Testis (tissue), 5 donors: ENCODE data around the gene MEIG1. TPM values are rescaled to one million over a fixed set of nuclear protein-coding genes. Genes with fewer than 3 reads are reported as not detected.

Experiments used
- DNase-seq: peaks from one replicate; pipeline ENCODE4 v3.0.0-alpha.2; 2019
- H3K27ac ChIP-seq, 2 donors: fragments of 200-600 bp; sonication (generic); one replicate each; pipeline ENCODE4 v1.5.1; 2019
- H3K27me3 ChIP-seq: fragments of 200-600 bp; sonication (generic); one replicate; pipeline ENCODE4 v1.5.1; 2019
- H3K36me3 ChIP-seq: fragments of 200-600 bp; sonication (generic); one replicate; pipeline ENCODE4 v1.5.1; 2017; ENCODE audit warnings: low read depth; ENCODE audit errors: missing control alignments
- H3K4me1 ChIP-seq: fragments of 200-600 bp; sonication (generic); one replicate; pipeline ENCODE4 v1.5.1; 2019
- H3K4me3 ChIP-seq, 2 donors: fragments of 200-600 bp; sonication (generic); one replicate each; pipeline ENCODE4 v1.5.1; 2017 to 2019
- H3K9me3 ChIP-seq: fragments of 200-600 bp; sonication (generic); one replicate; pipeline ENCODE4 v1.5.1; 2017
- POLR2A ChIP-seq: fragments of 450-650 bp; IDR thresholded peaks from one replicate; pipeline ENCODE4 v1.6.1; 2017; ENCODE audit warnings: antibody characterized with exemption, mild to moderate bottlenecking, moderate library complexity
- WGBS, 2 donors: methylation state at CpG; one replicate each; pipeline ENCODE4 v1.1.5; 2018; 5-methylcytosine and 5-hydroxymethylcytosine counted together
- intact Hi-C: fragments of 100-400 bp; cut with DNase I; formaldehyde crosslinking; loops from one replicate; pipeline ENCODE4 v1.15.1; 2023; ENCODE audit warnings: low total_unique reads
- long read RNA-seq, 2 donors: transcript quantifications; one replicate each; lab custom pipeline, GENCODE V29; 2026
- polyA plus RNA-seq: library from polyadenylated mRNA; stranded (reverse); fragments of 350-450 nt; fragmentation: Illumina TruSeq; extraction: RNeasy Lipid Tissue Mini Kit (QIAGEN cat#74804); gene quantifications from one replicate; pipeline ENCODE4 v1.2.3, GENCODE V29; 2014; ENCODE audit warnings: low read depth, low replicate concordance; ENCODE audit not compliant: insufficient read depth
- total RNA-seq, 2 donors: library from RNA; depleted of rRNA; stranded (reverse); fragments of >200 nt; gene quantifications; one replicate each; pipeline ENCODE4 v1.2.3, GENCODE V29; 2016
- TF ChIP-seq, protein P1 (sequence below), 3 experiments: fragments of 450-650 bp in 2 of 3; fragments of 200-600 bp in 1 of 3; sonication (generic) in 1 of 3; IDR thresholded peaks; one replicate each; pipeline ENCODE4 v1.5.1; 2016 to 2019; ENCODE audit warnings: antibody characterized with exemption in 3 of 3, mild to moderate bottlenecking in 2 of 3, moderate library complexity in 1 of 3

MEIG1 gene
- total RNA-seq (1 to 10 TPM; 3.6 to 7.8 TPM), polyA plus RNA-seq (33.1 TPM)
- long read RNA-seq, donor 1 = 0 reads
- long read RNA-seq, donor 2 = 0 reads

DNA sequence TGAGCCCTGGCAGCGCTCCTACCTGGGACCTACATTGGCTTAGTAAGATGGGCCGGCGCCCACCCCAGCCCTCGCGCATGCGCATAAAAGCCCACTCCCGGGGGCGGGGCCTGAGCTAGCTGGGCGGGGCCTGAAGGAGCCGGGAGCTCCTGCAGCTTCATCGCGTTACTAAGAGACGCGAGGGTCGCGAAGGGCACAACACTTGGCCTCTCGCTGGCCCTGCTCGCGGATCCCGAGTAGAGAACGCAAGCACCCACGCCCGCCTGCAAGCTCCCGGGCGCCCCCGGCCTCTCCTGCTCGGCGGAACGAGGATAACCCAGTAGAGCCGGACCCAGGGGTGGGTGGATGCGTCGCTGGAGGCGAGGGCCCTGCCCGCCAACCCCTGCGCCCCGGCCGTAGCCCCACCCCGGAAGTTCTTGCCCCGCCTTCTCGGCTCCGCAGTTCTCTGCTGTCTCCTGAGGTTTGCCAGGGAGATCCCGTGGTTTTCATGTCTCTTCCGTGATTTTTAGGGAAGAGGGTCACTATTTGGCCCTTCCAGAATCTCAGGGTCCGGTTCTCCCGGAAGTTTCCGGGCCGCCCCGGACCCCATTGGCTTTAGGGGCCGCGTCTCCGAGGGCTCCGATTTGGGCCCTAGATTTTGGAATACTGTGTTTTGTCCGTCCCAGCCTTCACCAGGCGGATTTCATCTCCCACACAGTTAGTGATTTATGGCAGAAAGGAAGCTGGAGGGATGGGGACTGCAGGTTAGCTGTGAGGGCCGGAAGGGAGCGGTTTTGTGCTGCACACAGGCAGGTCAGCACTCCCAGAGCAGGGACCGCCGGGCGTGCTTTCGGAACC lies at the start of gene MEIG1:
Gene MEIG1, plus strand, starts transcription at position 168 of the 837 bp plus-strand sequence. CDS start 7,081 bp downstream, outside the sequence.
- peak within 1 kb of the TSS; percentile 82 for H3K4me3 ChIP-seq
- H3K9me3 ChIP-seq = no peaks in the 10 kb centered on the region
- no peaks in the 10 kb centered on the region for H3K36me3 ChIP-seq
- peak; percentile 95 for DNase-seq
- peak within 1 kb of the TSS; percentile 93 to 98 for H3K27ac ChIP-seq
- intact Hi-C loops = loop anchor here (10.0 kb wide), 1 partner anchor 135 kb away; the partner anchor contains the start of gene RPP38
- TF ChIP-seq POLR2A = no peak
- TF ChIP-seq, protein P1, sequence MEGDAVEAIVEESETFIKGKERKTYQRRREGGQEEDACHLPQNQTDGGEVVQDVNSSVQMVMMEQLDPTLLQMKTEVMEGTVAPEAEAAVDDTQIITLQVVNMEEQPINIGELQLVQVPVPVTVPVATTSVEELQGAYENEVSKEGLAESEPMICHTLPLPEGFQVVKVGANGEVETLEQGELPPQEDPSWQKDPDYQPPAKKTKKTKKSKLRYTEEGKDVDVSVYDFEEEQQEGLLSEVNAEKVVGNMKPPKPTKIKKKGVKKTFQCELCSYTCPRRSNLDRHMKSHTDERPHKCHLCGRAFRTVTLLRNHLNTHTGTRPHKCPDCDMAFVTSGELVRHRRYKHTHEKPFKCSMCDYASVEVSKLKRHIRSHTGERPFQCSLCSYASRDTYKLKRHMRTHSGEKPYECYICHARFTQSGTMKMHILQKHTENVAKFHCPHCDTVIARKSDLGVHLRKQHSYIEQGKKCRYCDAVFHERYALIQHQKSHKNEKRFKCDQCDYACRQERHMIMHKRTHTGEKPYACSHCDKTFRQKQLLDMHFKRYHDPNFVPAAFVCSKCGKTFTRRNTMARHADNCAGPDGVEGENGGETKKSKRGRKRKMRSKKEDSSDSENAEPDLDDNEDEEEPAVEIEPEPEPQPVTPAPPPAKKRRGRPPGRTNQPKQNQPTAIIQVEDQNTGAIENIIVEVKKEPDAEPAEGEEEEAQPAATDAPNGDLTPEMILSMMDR (IDR thresholded peaks at IDR 0.05) = no peak
- no peaks in the 10 kb centered on the region for H3K27me3 ChIP-seq
- WGBS, 2 donors = 0 to 1% methylated on average over 15 to 60 of the region's 60 CpGs
- H3K4me1 ChIP-seq = peaks cover 3% of the 10 kb centered on the region

GRCh38 chr10:14910953-14911352 lies 48.2 kb upstream of the MEIG1 start:
- intact Hi-C loops = no loop called here
- no peaks in the 10 kb centered on the region for H3K36me3 ChIP-seq

GRCh38 chr10:14911801-14912200 lies 47.4 kb upstream of the MEIG1 start:
- H3K4me3 ChIP-seq = no peak overlapping the region
- DNase-seq = no peak
- no peaks in the 10 kb centered on the region for H3K27me3 ChIP-seq
- no peaks in the 10 kb centered on the region for H3K36me3 ChIP-seq
- 98 to 99% methylated on average over 3 of the region's 3 CpGs for WGBS, 2 donors
- no peak for TF ChIP-seq POLR2A
- TF ChIP-seq, protein P1 (IDR thresholded peaks at IDR 0.05) = no peak
- H3K4me1 ChIP-seq = no peaks in the 10 kb centered on the region
- intact Hi-C loops = no loop called here
- no peak overlapping the region for H3K27ac ChIP-seq
- H3K9me3 ChIP-seq = no peaks in the 10 kb centered on the region

More at GRCh38 chr10:14910953-14911352, 48.2 kb upstream of the MEIG1 start:
- H3K27me3 ChIP-seq = no peaks in the 10 kb centered on the region
- no peaks in the 10 kb centered on the region for H3K4me1 ChIP-seq
- DNase-seq = no peak
- 83 to 88% methylated on average over 4 of the region's 4 CpGs for WGBS, 2 donors
- no peaks in the 10 kb centered on the region for H3K9me3 ChIP-seq
- no peak for TF ChIP-seq POLR2A
- TF ChIP-seq, protein P1 (IDR thresholded peaks at IDR 0.05) = no peak
- H3K4me3 ChIP-seq = no peak overlapping the region
- H3K27ac ChIP-seq = no peak overlapping the region

GRCh38 chr10:14916600-14916999 lies 42.6 kb upstream of the MEIG1 start:
- Histone ChIP-seq H3K4me1 (no peaks in the 10 kb centered on the region), H3K4me3 (no peak overlapping the region), H3K9me3 (no peaks in the 10 kb centered on the region), H3K27ac (no peak overlapping the region), H3K27me3 (no peaks in the 10 kb centered on the region), H3K36me3 (no peaks in the 10 kb centered on the region)
- no peak for DNase-seq
- TF ChIP-seq POLR2A = no peak
- TF ChIP-seq, protein P1 (IDR thresholded peaks at IDR 0.05) = no peak
- 93 to 98% methylated on average over 2 of the region's 2 CpGs for WGBS, 2 donors
- intact Hi-C loops = no loop called here
